Activated gamma-delta T cell treated with anti-CD3 and anti-CD28 coated beads, Interleukin-2, amount 50 U/mL, for 16 hours (primary cell): ENCODE measurements around the gene IGFL1.
"Not testable (repeated sequence)": the region's sequence is repeated elsewhere in the genome, so short reads cannot be mapped to it uniquely, and the experiment has no call there.

Experiments used
- DNase-seq: peaks from one replicate; pipeline ENCODE4 v3.0.0-alpha.2; 2020; ENCODE audit warnings: low read depth

Gene IGFL1

GRCh38 chr19:46202426-46202825, 27.1 kb upstream of the IGFL1 start:
- no peak for DNase-seq

- DNase-seq, result no peak
Observed at GRCh38 chr19:46202872-46203860, 26.4 kb upstream of the IGFL1 start.

- DNase-seq, result no peak
Observed at GRCh38 chr19:46204008-46204407, 25.5 kb upstream of the IGFL1 start.

- no peak for DNase-seq
Observed at GRCh38 chr19:46205183-46205984, 24.2 kb upstream of the IGFL1 start.

GRCh38 chr19:46206176-46206575, 23.4 kb upstream of the IGFL1 start:
- no peak for DNase-seq

- DNase-seq, result no peak
Observed at GRCh38 chr19:46206682-46207081, 22.9 kb upstream of the IGFL1 start.

GRCh38 chr19:46207858-46208257, 21.7 kb upstream of the IGFL1 start:
- not testable (repeated sequence) for DNase-seq

- DNase-seq, result no peak
Observed at GRCh38 chr19:46209051-46209450, 20.5 kb upstream of the IGFL1 start.

- no peak for DNase-seq
Observed at GRCh38 chr19:46209472-46209871, 20.1 kb upstream of the IGFL1 start.

GRCh38 chr19:46210669-46211068, 18.9 kb upstream of the IGFL1 start:
- no peak for DNase-seq

- DNase-seq, result no peak
Observed at GRCh38 chr19:46211201-46211881, 18.2 kb upstream of the IGFL1 start.

GRCh38 chr19:46212592-46212991, 16.9 kb upstream of the IGFL1 start:
- not testable (repeated sequence) for DNase-seq

GRCh38 chr19:46213156-46213555, 16.4 kb upstream of the IGFL1 start:
- no peak for DNase-seq

GRCh38 chr19:46213806-46214205, 15.7 kb upstream of the IGFL1 start:
- no peak for DNase-seq

GRCh38 chr19:46216612-46217011, 12.9 kb upstream of the IGFL1 start:
- DNase-seq, result no peak

- DNase-seq, result no peak
Observed at GRCh38 chr19:46217476-46217875, 12.1 kb upstream of the IGFL1 start.

- DNase-seq, result no peak
Observed at GRCh38 chr19:46218160-46218559, 11.4 kb upstream of the IGFL1 start.

- no peak for DNase-seq
Observed at GRCh38 chr19:46220038-46220615, 9.4 kb upstream of the IGFL1 start.

GRCh38 chr19:46221152-46221551, 8.4 kb upstream of the IGFL1 start:
- no peak for DNase-seq

GRCh38 chr19:46221981-46222610, 7.4 kb upstream of the IGFL1 start:
- DNase-seq, result no peak

GRCh38 chr19:46223787-46224186, 5.8 kb upstream of the IGFL1 start:
- not testable (repeated sequence) for DNase-seq
